ENCODE results near the gene TSPAN18.

TSPAN18 gene

GRCh38 chr11:44711113-44711786 is 15.5 kb upstream of the TSPAN18 start:
- DNase-seq, result no peak

GRCh38 chr11:44711787-44712608 is 14.8 kb upstream of the TSPAN18 start:
- DNase-seq, result no peak

DNA sequence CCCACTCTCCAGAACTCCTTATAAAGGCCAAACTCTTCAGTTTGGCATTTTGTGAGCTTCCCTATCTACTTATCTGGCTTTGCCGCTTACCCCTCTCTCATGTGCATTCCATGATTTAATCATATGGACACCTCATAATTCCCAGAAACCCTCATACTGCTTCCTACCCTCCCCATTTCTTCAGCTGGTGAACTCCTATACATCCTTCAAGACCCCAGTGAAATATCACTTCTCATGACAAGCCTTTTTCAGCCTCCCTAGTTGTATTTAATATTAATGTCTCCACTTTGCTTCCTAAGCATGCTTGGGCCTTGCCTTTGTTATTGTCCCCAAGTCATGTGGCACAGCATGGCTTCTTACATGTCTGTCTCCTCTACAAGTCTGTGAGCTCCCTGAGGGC is 13.7 kb upstream of the TSPAN18 start:
- no peak for DNase-seq

GRCh38 chr11:44716256-44716655 is 10.5 kb upstream of the TSPAN18 start:
- DNase-seq, result no peak

GRCh38 chr11:44718057-44718456 is 8.7 kb upstream of the TSPAN18 start:
- DNase-seq, result no peak

GRCh38 chr11:44718612-44719390 is 8.0 kb upstream of the TSPAN18 start:
- no peak for DNase-seq

GRCh38 chr11:44725016-44725685 is 1.6 kb upstream of the TSPAN18 start:
- DNase-seq, result no peak

DNA sequence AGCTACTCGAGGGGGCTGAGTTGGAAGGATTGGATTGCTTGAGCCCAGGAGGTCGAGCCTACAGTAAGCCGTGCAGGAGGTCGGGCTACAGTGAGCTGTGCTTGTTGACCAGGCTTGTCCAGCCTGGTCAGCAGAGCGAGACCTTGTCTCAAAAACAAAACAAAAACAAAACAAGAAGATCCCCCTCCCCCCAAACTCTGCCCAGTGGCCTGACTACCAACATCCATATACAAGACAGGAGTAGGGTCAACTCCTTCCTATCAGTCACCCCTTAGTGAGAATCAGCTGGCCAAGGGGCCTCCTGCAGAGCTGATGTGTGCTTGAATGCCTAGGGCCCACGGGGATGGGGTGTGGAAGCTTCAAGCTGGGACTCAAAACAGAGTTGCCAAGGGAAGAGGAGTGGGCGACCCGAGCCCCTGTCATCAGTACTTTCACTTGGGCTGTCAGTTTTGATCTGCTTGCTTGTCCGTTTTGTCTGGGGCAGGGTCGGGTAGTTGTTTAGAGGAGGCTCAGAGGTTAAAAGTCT is 942 bp upstream of the TSPAN18 start:
- DNase-seq, result no peak

DNA sequence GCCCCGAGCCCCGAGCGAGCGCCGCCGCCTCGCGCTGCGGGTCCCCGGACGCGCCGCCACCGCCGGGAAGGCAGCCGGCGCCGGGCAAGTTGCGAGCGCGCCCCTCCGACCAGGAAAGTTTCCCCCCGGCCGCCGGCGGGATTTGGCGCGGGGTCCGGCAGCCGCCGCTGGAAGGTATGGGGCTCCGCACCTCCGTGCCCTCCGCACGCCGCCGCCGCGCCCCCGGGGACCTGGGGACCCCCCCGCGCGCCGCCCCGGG is 281 bp downstream of the TSPAN18 start:
- DNase-seq, result no peak

GRCh38 chr11:44727373-44728287 is 868 bp downstream of the TSPAN18 start:
- peak; percentile 33 for DNase-seq

- no peak for DNase-seq
Measured at GRCh38 chr11:44728491-44728910, 1.7 kb downstream of the TSPAN18 start.

- no peak for DNase-seq
Measured at GRCh38 chr11:44729063-44729462, 2.3 kb downstream of the TSPAN18 start.

GRCh38 chr11:44729713-44730112 is 3.0 kb downstream of the TSPAN18 start:
- DNase-seq, result no peak

DNA sequence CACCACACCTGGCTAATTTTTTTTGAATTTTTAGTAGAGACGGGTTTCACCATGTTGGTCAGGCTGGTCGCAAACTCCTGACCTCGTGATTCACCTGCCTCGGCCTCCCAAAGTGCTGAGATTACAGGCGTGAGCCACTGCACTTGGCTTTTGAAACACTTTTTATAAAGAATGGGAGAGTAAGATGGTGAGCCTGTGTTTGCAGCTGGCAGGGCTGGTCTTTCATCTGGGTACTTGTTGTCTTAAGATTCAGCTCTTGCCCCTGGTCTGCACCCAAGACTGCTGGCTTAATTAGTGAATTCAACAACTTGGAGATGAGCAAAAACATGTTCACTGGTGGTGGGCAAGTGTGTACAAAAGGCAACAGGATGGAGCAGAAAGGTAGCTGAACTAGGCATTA is 4.0 kb downstream of the TSPAN18 start:
- DNase-seq, result no peak

GRCh38 chr11:44731685-44732430 is 5.1 kb downstream of the TSPAN18 start:
- DNase-seq, result no peak

- DNase-seq, result no peak
Measured at GRCh38 chr11:44732564-44732963, 5.8 kb downstream of the TSPAN18 start.

- DNase-seq, result no peak
Measured at GRCh38 chr11:44733877-44734276, 7.1 kb downstream of the TSPAN18 start.

- DNase-seq, result no peak
Measured at GRCh38 chr11:44734843-44735381, 8.2 kb downstream of the TSPAN18 start.

- DNase-seq, result no peak
Measured at GRCh38 chr11:44736791-44737190, 10.0 kb downstream of the TSPAN18 start.

- DNase-seq, result no peak
Measured at GRCh38 chr11:44737245-44738085, 10.7 kb downstream of the TSPAN18 start.

All from amniotic stem cell (primary cell).